Stimulated activated CD4-positive, alpha-beta T cell treated with anti-CD3 and anti-CD28 coated beads, Interleukin-4, amount 100 ng/mL, for 48 hours (primary cell): ENCODE results near the gene CRADD.
"Not testable (repeated sequence)": the region's sequence is repeated elsewhere in the genome, so short reads cannot be mapped to it uniquely, and the experiment has no call there.

ENCODE experiments used
- DNase-seq, 2 donors: peaks; one replicate each; pipeline ENCODE4 v3.0.0-alpha.2; 2020; ENCODE audit warnings: low read depth in 2 of 2

CRADD gene

DNA sequence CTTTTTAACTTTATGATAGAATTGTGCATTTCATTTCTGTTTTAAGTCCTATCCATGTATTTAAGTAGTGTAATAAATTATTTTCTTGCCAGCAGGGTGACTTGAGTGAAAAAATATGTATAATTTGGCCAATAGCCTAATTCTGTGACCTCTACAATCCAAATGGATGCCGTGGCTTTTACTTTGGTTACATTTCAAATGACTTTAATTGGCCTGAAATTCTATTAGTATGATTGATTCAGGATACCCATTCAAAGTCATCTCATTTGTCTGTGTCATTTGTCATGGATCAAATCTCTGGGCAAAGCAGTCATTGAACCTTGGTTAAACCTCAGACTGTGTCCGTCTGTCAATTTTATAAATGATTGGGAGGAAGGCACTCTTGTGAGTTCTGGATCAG is 29.6 kb downstream of the CRADD start:
- no peak for DNase-seq

DNA sequence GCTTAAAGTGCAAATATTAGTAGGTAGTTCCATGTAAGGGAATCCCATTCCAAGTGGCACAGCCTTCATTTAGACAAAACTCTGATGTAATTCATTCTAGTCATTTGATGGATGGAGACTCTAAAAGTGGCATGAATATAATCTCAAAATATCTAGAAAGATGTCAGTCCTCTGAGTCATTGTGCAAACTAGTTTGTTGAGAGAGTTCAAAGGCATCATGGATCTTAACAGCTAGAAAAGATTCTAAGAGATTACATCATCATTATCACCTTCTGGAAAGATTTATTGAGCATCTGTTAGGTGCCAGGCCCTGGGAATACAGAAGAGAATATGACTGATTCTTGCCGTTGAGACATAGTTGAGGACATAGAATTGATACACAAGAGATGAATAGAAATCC is 30.7 kb downstream of the CRADD start:
- DNase-seq, result no peak

DNA sequence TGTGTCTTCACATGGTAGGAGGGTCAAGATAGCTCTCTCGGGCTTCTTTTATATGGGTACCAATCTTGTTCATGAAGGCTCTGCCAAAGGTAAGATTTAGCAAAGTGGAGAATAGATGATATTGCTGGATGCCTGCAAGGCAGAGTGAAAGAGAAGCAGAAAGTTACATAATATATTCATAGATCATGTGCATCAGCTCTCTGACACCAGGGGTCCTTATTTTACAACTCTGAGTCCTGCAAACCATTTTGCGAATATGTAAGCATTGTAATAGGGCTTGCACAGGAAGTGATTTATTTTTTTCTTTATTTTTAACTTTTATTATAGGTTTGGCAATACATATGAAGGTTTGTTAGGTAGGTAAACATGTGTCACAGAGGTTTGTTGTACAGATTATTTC is 31.8 kb downstream of the CRADD start:
- DNase-seq, result no peak

DNA sequence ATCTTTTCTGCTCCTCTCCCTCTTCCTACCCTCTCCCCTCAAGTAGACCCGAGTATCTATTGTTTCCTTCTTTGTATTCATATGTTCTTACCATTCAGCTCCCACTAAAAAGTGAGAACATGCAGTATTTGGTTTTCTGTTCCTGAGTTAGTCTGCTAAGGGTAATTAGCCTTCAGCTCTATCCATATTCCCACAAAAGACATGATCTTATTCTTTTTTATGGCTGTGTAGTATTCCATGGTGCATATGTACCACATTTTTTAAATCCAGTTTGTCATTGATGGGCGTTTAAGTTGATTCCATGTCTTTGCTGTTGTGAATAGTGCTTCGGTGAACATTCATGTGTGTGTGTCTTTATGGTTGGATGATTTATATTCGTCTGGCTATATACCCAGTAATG is 32.2 kb downstream of the CRADD start:
- DNase-seq, result no peak

DNA sequence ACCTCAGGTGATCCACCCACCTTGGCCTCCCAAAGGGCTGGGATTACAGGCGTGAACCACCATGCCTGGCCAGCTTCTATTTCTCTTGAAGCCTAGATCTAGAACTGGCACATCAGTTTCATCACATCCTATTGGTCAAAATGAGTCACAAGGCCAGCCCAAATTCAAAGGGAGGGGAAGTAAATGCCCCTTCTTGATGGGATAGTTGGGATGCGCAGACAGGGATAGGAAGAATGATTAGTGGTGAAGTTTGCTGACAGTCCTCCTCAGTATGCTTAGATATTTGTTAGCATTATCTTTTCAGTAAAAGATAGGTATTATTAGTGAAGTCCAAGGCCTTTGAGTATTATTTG is 33.4 kb downstream of the CRADD start:
- DNase-seq, result no peak

DNA sequence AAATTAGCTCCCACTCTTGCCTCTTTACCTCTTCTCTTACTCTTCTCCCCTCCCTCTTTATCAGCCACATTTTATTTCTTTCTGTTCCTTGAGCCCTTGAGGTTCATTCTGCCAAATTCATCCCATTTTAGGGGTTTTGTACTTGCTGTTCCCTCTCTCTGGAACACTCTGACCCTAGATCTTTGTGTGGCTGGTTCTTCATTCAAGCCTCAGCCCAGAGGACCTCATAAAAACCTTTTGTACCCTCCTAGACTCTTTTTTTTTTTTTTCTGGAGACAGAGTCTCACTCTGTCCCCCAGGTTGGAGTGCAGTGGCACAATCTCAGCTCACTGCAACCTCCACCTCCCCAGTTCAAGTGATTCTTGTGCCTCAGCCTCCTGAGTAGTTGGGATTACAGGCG is 34.3 kb downstream of the CRADD start:
- DNase-seq, result not testable (repeated sequence)

DNA sequence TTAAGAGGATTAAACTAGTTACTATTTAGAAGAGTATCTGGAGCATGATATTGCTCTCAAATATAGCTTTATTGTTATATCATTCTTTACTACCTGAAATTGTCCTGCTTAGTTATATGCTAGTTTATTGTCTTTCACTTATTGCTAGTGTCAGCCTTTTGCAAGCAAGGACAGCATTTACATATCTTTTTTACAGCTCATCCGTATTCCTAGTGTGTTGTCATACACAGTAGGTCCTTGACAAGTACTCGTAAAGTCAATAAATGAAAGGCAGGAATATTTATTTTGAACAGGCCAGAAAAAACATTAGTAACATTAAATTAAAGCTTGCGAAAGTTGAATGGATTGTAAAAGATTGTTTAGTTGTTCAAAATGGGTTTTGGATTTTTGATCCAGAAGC is 35.0 kb downstream of the CRADD start:
- no peak for DNase-seq

DNA sequence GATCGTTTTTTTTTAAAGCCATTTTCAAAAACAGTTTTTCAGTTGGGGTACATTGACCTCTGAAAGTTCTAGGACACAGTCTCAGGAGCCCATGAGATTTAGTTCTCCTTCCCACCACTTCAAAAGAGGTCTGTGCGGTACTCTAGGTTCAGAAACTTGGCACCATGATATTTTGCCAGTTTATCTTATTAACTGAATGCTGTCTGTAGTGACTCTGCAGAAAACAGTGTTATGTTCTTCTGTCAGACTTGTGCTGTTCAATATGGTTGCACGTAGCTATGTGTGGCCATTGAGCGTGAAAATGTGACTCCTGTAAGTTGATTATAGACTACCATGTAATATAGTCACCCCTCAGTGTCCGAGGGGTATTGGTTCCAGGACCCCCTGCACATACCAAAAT is 35.9 kb downstream of the CRADD start:
- no peak for DNase-seq

DNA sequence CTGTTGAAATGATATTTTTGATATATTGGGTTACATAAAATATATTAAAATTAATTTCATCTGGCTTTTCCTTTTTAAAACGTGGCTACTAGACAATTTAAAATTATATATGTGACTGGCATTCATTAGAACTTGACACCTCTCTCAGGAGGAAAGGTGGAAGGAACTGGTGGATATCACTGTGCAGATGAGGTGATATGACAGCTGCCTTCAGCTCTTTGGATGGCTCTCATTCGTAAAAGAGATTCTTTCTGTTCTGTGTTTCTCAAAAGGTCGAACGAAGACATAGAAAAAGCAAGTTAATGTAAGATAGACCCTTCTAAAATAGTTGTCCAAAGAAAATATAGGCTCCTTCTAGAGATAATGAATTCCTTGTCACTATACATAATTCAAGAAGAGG is 36.6 kb downstream of the CRADD start:
- DNase-seq, result no peak

DNA sequence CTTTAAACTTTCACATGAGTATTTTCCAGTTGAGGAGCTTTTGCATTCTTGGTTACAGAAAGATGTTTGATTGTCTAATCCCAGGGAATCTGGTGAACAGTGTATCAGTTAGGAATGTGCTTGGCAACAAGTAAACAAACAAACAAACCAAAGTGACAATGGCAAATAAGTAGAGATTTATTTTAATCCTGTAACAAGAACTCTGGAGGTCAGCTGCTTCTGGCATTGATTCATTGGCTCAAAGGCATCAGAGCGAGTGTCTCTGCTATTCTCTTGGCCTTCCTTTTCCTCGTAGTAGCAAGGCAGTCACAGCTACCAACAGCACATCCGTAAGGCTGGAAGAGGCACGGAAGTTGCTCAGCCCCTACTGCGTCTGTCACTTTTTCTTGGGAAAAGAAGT is 37.2 kb downstream of the CRADD start:
- DNase-seq, result no peak

DNA sequence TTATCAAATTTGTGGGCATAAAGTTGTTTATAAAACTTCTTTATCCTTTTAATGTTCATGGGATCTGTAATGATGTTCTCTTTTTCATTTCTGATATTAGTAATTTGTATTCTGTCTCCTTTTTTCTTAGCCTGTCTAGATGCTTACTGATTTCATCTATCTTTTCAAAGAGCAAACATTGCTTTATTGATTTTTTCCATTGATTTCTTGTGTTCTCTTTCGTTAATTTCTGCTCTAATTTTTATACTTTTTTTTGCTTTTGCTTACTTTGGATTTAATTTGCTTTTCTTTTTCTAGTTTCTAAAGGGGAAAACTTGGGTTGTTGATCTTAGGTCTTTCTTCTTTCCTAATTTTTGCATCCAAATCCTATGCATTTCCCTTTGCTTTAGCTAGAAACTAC is 42.5 kb downstream of the CRADD start:
- DNase-seq, result no peak

DNA sequence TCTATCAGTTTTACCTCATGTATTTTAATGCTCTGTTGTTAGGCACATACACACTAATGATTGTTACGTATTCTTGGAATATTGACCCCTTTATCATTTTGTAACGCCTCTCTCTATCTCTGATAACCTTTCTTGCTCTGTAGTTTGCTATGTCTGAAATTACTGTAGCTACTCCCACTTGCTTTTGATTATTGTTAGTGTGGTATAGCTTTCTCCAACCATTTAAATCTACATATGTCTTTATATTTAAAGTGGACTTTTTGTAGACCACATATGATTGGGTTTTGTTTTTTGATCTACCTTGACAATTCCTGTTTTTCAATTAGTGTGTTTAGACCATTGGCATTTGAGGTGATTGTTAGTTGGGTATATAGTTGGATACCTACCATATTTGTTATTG is 43.4 kb downstream of the CRADD start:
- DNase-seq, result no peak

DNA sequence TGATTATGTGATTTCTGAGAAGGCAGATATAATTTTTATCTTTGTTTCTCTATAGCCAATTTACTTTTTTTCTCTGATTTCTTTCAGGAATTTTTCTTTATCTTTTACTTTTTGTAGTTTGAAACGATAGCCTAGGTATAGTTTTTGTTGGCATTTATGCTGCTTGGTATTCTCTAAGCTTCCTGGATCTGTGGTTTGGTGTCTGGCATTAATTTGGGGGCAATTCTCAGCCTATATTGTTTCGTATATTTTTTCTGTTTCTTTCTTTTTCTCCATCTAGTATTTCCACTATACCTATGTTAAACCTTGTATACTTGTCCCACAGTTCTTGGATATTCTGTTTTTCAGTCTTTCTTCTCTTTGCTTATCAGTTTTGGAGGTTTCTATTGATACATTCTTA is 45.0 kb downstream of the CRADD start:
- DNase-seq, result no peak

DNA sequence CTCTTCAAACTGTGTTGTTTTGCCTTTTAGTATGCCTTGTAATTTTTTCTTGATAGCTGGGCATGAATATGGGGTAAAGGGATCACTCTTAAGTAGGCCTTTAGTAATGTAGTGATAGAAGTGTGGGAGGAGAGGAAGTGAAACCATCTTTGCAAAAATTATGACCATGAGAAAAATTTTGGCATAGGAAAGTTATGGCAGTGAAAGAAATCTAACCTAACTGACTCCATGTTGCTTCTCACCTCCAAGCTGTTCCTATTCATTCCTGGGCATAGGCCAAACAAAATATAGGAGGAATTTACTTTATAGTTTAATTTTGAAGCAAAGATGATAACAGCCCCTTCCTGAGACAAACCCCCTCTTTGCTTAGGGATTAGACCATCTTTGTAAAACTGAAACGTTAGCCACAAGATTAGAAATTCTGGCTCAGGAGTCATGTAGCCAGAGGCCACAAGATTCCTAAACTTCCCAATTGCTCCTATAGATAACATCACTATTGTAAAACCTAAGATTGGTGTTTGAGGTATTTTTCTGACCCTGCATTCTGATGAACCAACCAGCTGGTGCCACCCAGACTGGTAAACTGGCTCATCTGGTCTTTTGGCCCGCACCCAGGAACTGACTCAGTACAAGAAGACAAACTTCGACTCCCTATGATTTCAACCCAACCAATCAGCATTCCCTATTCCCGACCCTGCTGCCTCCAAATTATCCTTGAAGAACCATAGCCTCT is 45.8 kb downstream of the CRADD start:
- no peak for DNase-seq

DNA sequence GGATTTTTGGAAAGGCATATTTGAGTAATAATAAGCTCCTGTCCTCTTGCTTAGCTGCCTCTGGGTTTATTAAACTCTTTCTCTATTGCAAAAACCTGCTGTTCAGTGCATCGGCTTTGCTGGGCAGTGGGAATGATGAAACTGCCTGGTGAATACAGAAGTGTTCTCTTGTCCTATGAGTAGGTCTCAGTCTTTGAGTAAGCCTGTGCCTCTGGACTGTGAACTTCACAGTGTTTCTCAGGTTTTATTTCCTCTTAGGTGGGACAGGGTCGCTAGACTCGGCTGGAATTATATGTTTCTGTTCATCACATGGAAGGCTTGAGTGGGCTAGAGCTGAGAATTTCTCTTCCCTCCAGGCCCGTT is 46.4 kb downstream of the CRADD start:
- no peak for DNase-seq

DNA sequence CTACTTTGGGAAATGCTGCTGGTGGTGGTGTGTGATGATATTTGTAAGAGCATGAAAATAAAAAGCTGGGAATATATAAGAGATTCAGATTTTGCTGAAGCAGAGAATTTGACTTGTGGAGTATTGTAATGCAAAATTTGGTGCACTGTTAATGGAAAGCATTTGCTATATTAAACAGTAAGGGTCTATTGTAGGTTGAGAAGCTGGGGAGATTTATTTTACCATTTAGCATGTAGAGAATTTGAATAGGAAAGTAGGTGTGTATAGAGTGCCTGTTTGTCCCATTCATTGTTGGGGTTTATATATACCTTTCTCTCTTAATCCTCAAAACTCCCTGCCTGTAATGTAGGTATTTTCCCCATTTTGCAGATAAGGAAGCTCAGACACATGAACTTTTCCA is 48.4 kb downstream of the CRADD start:
- DNase-seq, result no peak

DNA sequence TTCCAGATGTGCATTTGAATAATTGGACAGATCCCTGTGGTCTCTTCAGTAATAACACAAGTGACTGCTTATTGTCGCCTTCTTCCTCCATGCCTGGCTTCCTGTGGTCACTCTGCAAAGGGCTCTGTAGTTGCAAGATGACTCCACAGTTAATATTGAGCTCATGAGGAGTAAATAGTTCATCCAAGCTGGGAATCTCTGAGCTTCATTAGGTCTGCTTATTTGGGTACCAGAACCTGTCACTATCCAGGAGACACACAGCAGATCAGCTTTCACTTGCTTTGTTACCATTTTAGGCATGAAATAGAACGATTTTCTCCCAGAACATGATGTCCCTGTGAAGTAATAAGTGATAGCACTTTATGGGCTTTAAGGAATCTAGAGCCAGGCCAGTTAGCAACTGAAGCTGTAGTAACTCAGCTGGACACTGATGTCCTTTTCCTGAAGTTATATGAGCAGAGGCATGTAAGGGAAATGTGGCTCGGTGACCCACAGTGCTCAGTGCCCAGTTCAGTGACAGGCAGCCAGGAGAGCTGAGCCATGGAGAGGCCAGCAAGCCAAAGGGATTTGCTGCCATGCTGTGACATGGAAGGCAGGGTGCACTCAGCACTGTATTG is 50.1 kb downstream of the CRADD start:
- DNase-seq, result no peak

DNA sequence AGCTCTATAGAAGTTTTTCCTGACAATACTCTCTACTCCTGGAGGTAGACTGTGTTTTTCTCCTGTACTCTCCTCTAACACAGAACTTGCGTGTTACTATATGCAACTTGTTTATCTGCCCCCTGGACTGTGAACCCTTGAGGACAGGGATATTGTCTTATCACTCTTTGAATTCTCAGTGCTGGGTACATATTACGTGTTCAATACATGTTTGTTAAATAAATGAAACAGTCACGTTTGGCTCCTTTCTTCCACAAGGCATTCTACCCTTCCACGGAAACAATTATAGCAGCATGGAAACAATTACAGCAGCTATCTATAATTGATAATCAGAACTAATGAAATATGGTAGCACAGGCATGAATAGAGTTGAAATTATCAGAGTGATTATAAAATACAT is 50.7 kb downstream of the CRADD start:
- DNase-seq, result no peak

DNA sequence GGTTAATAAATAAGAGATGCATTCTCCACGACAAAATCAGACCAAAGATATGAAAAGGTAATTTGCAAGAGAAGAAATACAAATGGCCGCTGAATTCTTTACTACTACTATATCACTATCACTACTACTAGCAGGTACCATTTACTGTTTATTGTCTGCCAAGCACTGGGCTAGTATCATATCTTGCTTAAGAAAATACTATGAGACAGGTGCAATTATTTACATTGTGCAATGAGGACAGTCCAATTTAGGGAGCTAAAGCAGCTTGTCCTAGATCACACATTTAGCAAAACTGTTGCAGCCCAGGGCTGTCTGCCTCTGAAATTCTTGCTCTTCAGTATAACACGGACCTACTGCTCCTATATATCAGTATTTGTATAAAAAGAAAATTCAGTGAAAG is 52.8 kb downstream of the CRADD start:
- no peak for DNase-seq

DNA sequence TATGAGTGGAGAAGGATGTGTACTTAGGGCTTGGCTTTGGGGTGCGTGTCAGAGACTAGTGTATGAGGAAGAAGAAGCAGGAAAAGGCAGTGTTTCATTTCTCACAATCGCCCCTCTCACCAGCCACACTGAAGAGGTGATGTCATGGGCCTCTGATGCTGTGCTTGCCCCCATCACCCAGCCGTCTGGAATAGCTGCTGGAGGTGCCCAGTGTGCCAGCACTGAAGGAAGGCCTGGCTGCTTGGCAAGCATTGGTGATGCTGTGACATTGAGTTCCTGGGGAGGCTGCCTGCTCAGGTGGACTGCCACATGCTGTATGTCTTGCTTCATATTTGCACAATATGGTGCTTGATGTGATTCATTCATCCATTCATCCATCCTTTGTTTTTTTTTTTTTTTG is 56.2 kb downstream of the CRADD start:
- no peak for DNase-seq

DNA sequence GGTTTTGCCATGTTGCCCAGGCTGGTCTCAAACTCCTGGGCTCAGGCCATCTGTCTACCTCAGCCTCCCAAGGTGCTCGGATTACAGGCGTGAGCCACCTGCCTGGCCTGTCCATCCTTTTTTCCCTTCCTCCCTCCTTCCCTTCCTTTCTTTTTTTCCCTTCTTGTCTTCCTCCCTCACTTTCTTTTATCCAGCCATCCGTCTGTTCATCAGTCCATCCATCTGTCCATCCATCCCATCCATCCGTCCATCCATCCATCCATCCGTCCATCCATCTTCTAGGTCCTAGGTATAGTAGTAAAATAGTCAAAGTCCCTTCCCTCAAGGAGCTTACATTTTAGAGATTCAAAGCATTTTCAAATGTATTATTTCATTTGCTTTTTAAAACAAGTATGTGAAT is 56.8 kb downstream of the CRADD start:
- no peak for DNase-seq

DNA sequence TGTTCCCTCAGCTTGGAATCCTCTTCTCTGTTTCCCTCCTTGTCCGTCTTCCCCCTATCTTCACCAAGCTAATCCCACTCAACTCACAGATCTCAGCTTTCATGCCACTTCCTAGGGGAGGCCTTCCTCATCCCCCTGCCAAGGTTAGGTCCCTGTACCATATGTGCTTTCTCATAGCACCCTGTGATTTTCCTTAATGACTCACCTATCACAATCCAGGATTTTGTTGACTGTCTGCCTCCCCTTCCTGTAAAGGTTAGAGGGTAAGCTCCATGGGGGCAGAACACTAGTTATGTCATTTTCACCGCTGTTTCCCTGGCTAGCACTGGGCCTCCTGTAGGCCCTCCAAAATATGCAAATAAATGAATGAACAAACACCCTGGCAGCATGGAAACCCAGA is 57.6 kb downstream of the CRADD start:
- DNase-seq, result no peak

DNA sequence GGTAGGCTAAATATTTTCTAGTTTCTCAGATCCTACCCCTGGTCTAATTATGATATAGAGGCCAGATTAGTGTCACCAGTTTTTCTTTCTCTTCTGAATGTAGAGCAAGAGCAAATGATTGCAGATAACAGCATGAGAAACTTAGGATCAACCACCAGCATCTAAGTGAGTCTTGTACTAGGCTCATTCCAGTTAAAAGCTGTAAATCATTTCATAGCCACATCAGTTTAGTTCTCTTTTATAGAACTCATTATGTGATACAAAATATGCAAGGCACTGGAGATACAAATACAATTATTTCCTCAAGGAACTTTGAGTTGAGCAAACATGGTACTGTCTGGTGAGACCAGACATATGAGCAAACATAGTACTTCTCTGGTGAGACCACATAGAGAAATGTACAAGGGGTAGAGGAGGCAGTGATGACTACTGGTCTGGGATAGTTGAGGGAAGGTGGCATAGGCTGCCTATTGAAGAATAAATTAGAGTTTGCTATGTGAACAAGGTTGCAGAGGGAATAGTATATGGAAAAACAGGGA is 59.5 kb downstream of the CRADD start:
- no peak for DNase-seq
